K562 (cell line): ENCODE results near the gene KIAA1210. TPM values are rescaled to one million over a fixed set of nuclear protein-coding genes. Genes with fewer than 3 reads are reported as not detected.
A peak's percentile ranks its signal among the peaks of the same experiment; 100 is the strongest.

Experiments
- ATAC-seq: fragments of 200-7000 bp; cut with Tn5 transposase; 3 replicates; pipeline ENCODE4 v1.9.1; 2020; ENCODE audit warnings: moderate library complexity
- Bru-seq: library from RNA; stranded (reverse); fragments of 400-500 nt; gene quantifications from one replicate; lab custom pipeline; 2021; lab: Mats Ljungman, UMichigan
- BruChase-seq, 2 experiments: library from RNA; stranded (reverse); fragments of 400-500 nt; gene quantifications; one replicate each; lab custom pipeline; 2021; lab: Mats Ljungman, UMichigan
- BruUV-seq: library from RNA; stranded (reverse); fragments of 400-500 nt; replicated peaks from 2 replicates; lab custom pipeline; 2021; lab: Mats Ljungman, UMichigan
- CTCF ChIA-PET: fragments of 300-600 bp; formaldehyde crosslinking; extraction: SDS; loops from one replicate; lab custom pipeline; 2021; ENCODE audit warnings: low intra/inter-chr PET ratio; lab: Yijun Ruan, JAX
- POLR2A ChIA-PET: fragments of 300-600, 350-650 bp; sonication (Branson Sonifier 250); formaldehyde crosslinking; extraction: SDS; loops from one replicate; lab custom pipeline; 2021; ENCODE audit warnings: antibody characterized with exemption, inconsistent platforms; lab: Yijun Ruan, JAX
- DNase-seq, 4 experiments: peaks; one replicate each; pipeline versions ENCODE4 v3.0.0 to v3.0.0-alpha.2; 2011 to 2018; ENCODE audit warnings: low spot score in 3 of 4, mixed read lengths in 3 of 4; ENCODE audit errors: extremely low read depth in 1 of 4
- FAIRE-seq: peaks from 2 replicates; lab custom pipeline; 2011; peaks lifted over from hg19 to GRCh38; lab: Jason Lieb, UNC
- H2AFZ ChIP-seq: 2 replicates; pipeline ENCODE4 v1.6.0; 2011; ENCODE audit warnings: low read depth, low read length, control low read depth, inconsistent platforms
- H3K27ac ChIP-seq: fragments of 200-600 bp; 3 replicates; pipeline ENCODE4 v1.8.0; 2011; ENCODE audit warnings: low read depth, mild to moderate bottlenecking, control low read depth, inconsistent platforms, low read length, moderate library complexity, mixed read lengths; ENCODE audit errors: extremely low read depth
- H3K27me3 ChIP-seq, 2 experiments: fragments of 300-600 bp in 1 of 2; 2 replicates in 1 of 2; 3 replicates in 1 of 2; pipeline versions ENCODE4 v1.6.0 to v1.8.0; 2011; ENCODE audit warnings: inconsistent platforms in 2 of 2, low read length in 2 of 2, mild to moderate bottlenecking in 1 of 2, mixed read lengths in 1 of 2, moderate library complexity in 1 of 2; ENCODE audit not compliant: control insufficient read depth in 2 of 2, insufficient read depth in 2 of 2
- H3K36me3 ChIP-seq: fragments of 300-600 bp; 3 replicates; pipeline ENCODE4 v1.8.0; 2011; ENCODE audit warnings: mild to moderate bottlenecking, low read length, inconsistent platforms; ENCODE audit not compliant: control insufficient read depth, insufficient read depth
- H3K4me1 ChIP-seq, 2 experiments: fragments of 200-600 bp in 1 of 2; replicated peaks in 1 of 2; 2 replicates in 1 of 2; 3 replicates in 1 of 2; pipeline versions ENCODE4 v1.5.1 to v1.8.0; 2011; ENCODE audit warnings: inconsistent platforms in 2 of 2, low read length in 2 of 2, mild to moderate bottlenecking in 1 of 2, mixed read lengths in 1 of 2, moderate library complexity in 1 of 2; ENCODE audit not compliant: control insufficient read depth in 2 of 2, insufficient read depth in 2 of 2
- H3K4me2 ChIP-seq: 2 replicates; pipeline ENCODE4 v1.6.1; 2011; ENCODE audit warnings: low read length, control low read depth, inconsistent platforms, mixed read lengths; ENCODE audit not compliant: insufficient read depth
- H3K4me3 ChIP-seq: fragments of 200-600 bp; sonication (generic), shearing (Covaris generic); 2 replicates; pipeline ENCODE4 v1.5.1; 2016; ENCODE audit warnings: control low read depth, inconsistent platforms
- H3K79me2 ChIP-seq: fragments of 200-600 bp; 3 replicates; pipeline ENCODE4 v1.8.0; 2011; ENCODE audit warnings: low read length, inconsistent platforms; ENCODE audit not compliant: control insufficient read depth, insufficient read depth
- H3K9ac ChIP-seq, 2 experiments: 2 replicates each; pipeline versions ENCODE4 v1.6.0 to v1.6.1; 2011; ENCODE audit warnings: low read depth in 2 of 2, low read length in 2 of 2, control low read depth in 1 of 2, inconsistent platforms in 1 of 2, mild to moderate bottlenecking in 1 of 2, mixed read lengths in 1 of 2; ENCODE audit not compliant: insufficient read depth in 1 of 2
- H3K9me1 ChIP-seq: one replicate; pipeline ENCODE4 v1.6.0; 2011; ENCODE audit warnings: inconsistent platforms, mild to moderate bottlenecking, low read length, moderate library complexity; ENCODE audit not compliant: control insufficient read depth, insufficient read depth
- H3K9me3 ChIP-seq: replicated peaks from 2 replicates; pipeline ENCODE4 v1.5.1; 2011; ENCODE audit warnings: low read depth, low read length, inconsistent platforms; ENCODE audit not compliant: control insufficient read depth, insufficient read depth
- H4K20me1 ChIP-seq: replicated peaks from 2 replicates; pipeline ENCODE4 v1.6.1; 2011; ENCODE audit warnings: low read length, inconsistent platforms, mixed read lengths; ENCODE audit not compliant: control insufficient read depth, insufficient read depth
- BHLHE40 ChIP-seq: IDR thresholded peaks from 2 replicates; pipeline ENCODE4 v1.6.1; 2011; ENCODE audit warnings: low read length, improper control_type of control experiment
- CBFA2T2 ChIP-seq: fragments of 450-650 bp; conservative IDR thresholded peaks from 2 replicates; pipeline ENCODE4 v1.6.1; 2017; ENCODE audit warnings: mild to moderate bottlenecking
- CEBPB ChIP-seq: fragments of 450-650 bp; IDR thresholded peaks from 2 replicates; pipeline ENCODE4 v1.6.1; 2016; ENCODE audit warnings: missing genetic modification characterization, missing compliant biosample characterization
- MAFF ChIP-seq: IDR thresholded peaks from 2 replicates; pipeline ENCODE4 v1.6.1; 2012; ENCODE audit warnings: low read length, improper control_type of control experiment
- NONO ChIP-seq, 2 experiments: fragments of 200-400 bp in 1 of 2; fragments of 450-650 bp in 1 of 2; formaldehyde crosslinking in 1 of 2; IDR thresholded peaks; 2 replicates each; pipeline ENCODE4 v1.6.1; 2017; ENCODE audit warnings: low read depth in 2 of 2, mild to moderate bottlenecking in 2 of 2, moderate library complexity in 2 of 2, low read length in 1 of 2
- RBM17 ChIP-seq: fragments of 200-400 bp; formaldehyde crosslinking; IDR thresholded peaks from 2 replicates; pipeline ENCODE4 v1.6.1; 2017; ENCODE audit warnings: low read depth, mild to moderate bottlenecking, low read length, borderline replicate concordance
- SMARCE1 ChIP-seq: fragments of 450-650 bp; IDR thresholded peaks from 2 replicates; pipeline ENCODE4 v1.7.1; 2016; ENCODE audit warnings: mild to moderate bottlenecking
- TEAD4 ChIP-seq, 2 experiments: sonication (generic) in 1 of 2; formaldehyde crosslinking in 1 of 2; IDR thresholded peaks; 2 replicates each; pipeline versions ENCODE4 v1.6.1 to v1.8.0; 2012 to 2022; ENCODE audit warnings: borderline replicate concordance in 1 of 2, inconsistent platforms in 1 of 2, low read length in 1 of 2, mild to moderate bottlenecking in 1 of 2, missing genetic modification reagents in 1 of 2
- WHSC1 ChIP-seq: IDR thresholded peaks from one replicate; pipeline ENCODE4 v1.6.1; 2012; ENCODE audit warnings: low read length, control low read depth, inconsistent platforms
- ZFP36 ChIP-seq: fragments of 150-350 bp; IDR thresholded peaks from 2 replicates; pipeline ENCODE4 v1.6.1; 2018; ENCODE audit warnings: low read length, low read depth; ENCODE audit not compliant: partially characterized antibody
- ZNF224 ChIP-seq: sonication (generic); formaldehyde crosslinking; IDR thresholded peaks from 2 replicates; pipeline ENCODE4 v1.8.0; 2022; ENCODE audit warnings: mild to moderate bottlenecking, missing genetic modification reagents
- ZNF354B ChIP-seq: fragments of 250-450 bp; sonication (Bioruptor Pico); IDR thresholded peaks from 2 replicates; pipeline ENCODE4 v1.4.0; 2020
- WGBS: fragments of 100-300 bp; shearing (Covaris generic); methylation state at CpG from one replicate; pipeline ENCODE4 v1.1.6; 2016; ENCODE audit warnings: low coverage, mixed read lengths; ENCODE audit not compliant: insufficient coverage; ENCODE audit errors: missing lambda C conversion rate; 5-methylcytosine and 5-hydroxymethylcytosine counted together
- in situ Hi-C: fragments of 300-500 bp; cut with MboI; formaldehyde crosslinking; loops from 4 replicates; pipeline ENCODE4 v1.15.0; 2018; ENCODE audit warnings: inconsistent platforms, mixed read lengths
- intact Hi-C: fragments of 100-400 bp; cut with micrococcal nuclease; formaldehyde crosslinking; loops from 2 replicates; pipeline ENCODE4 v1.14.2; 2022
- long read RNA-seq, 3 experiments: library from polyadenylated mRNA in 2 of 3; library from RNA in 1 of 3; unstranded in 2 of 3; stranded (forward) in 1 of 3; transcript quantifications; one replicate each; pipeline ENCODE4 v2.0.0, GENCODE V29; 2019 to 2022
- polyA minus RNA-seq, 3 experiments: library from RNA; depleted of rRNA, polyadenylated mRNA; stranded (reverse); fragments of >200 nt; gene quantifications; 2 replicates each; pipeline ENCODE4 v1.2.3, GENCODE V29; 2011
- polyA plus RNA-seq, 8 experiments: library from polyadenylated mRNA; depleted of rRNA in 4 of 8; stranded (reverse) in 5 of 8; unstranded in 3 of 8; fragments of >200 nt; fragmentation: Nextera tagmentation in 2 of 8; fragmentation: Illumina TruSeq in 1 of 8; extraction: Ambion mirVana in 2 of 8; extraction: Trizol in 1 of 8; gene quantifications; 2 replicates each; pipeline versions ENCODE4 v1.2.1 to v1.2.3, GENCODE V29; 2011 to 2014; ENCODE audit warnings: inconsistent platforms in 1 of 8, missing spikeins in 1 of 8
- total RNA-seq, 7 experiments: library from RNA; depleted of rRNA in 6 of 7; stranded (reverse); fragments of >200 nt in 6 of 7; fragmentation: Illumina TruSeq in 2 of 7; extraction: Trizol in 2 of 7; gene quantifications; 2 replicates each; pipeline versions ENCODE4 v1.2.1 to v1.2.3, GENCODE V29; 2011 to 2021; ENCODE audit warnings: low replicate concordance in 1 of 7
- TF ChIP-seq, protein P1 (sequence below): IDR thresholded peaks from 2 replicates; pipeline ENCODE4 v1.6.1; 2011; ENCODE audit not compliant: insufficient read length; ENCODE audit errors: extremely low read depth
- TF ChIP-seq, protein P2 (sequence below): fragments of 200-800 bp; sonication (Bioruptor generic); IDR thresholded peaks from 2 replicates; pipeline ENCODE4 v1.6.1; 2017; ENCODE audit warnings: missing genetic modification characterization, missing compliant biosample characterization
- TF ChIP-seq, protein P3 (sequence below), 2 experiments: fragments of 450-650 bp; conservative IDR thresholded peaks; 2 replicates each; pipeline ENCODE4 v1.6.1; 2017; ENCODE audit warnings: mild to moderate bottlenecking in 2 of 2, moderate library complexity in 2 of 2

Gene KIAA1210
- total RNA-seq (2011; cell fraction: chromatin; rRNA removed; ENCODE audit: low replicate concordance): not detected in 2 replicates
- total RNA-seq (2011; cell fraction: nucleolus; rRNA removed): not detected in 2 replicates
- total RNA-seq (2011; cell fraction: nucleoplasm; rRNA removed): not detected in 2 replicates
- not detected in 2 replicates for total RNA-seq (2014; rRNA removed)
- not detected in 2 replicates for total RNA-seq (2014; rRNA removed; fragmentation: Illumina TruSeq; extraction: Trizol)
- not detected in 2 replicates for total RNA-seq (2015; rRNA removed; fragmentation: Illumina TruSeq; extraction: Trizol)
- total RNA-seq (2021): not detected in 2 replicates
- not detected in 2 replicates for polyA plus RNA-seq (2011; rRNA removed)
- not detected in 2 replicates for polyA plus RNA-seq (2011; cell fraction: cytosol; rRNA removed)
- not detected in 2 replicates for polyA plus RNA-seq (2011; cell fraction: nucleus; rRNA removed)
- polyA plus RNA-seq (2012): not detected in 2 replicates
- polyA plus RNA-seq (2014; fragmentation: Illumina TruSeq; extraction: Trizol): not detected in 2 replicates
- not detected for polyA plus RNA-seq (2014; fragmentation: Nextera tagmentation; extraction: Ambion mirVana)
- not detected in 2 replicates for polyA plus RNA-seq (2014; rRNA removed)
- polyA minus RNA-seq (2011; rRNA and poly(A)+ RNA removed): not detected in 2 replicates
- not detected in 2 replicates for polyA minus RNA-seq (2011; cell fraction: cytosol; rRNA and poly(A)+ RNA removed)
- not detected in 2 replicates for polyA minus RNA-seq (2011; cell fraction: nucleus; rRNA and poly(A)+ RNA removed)
- percentile 1 among the genes with signal in this experiment for Bru-seq, nascent RNA
- not detected for BruChase-seq, experiment 1, labeled RNA remaining after a 2-hour chase
- percentile 3 among the genes with signal in this experiment for BruChase-seq, experiment 2, labeled RNA remaining after a 6-hour chase
- long read RNA-seq, experiment 1: 0 reads
- long read RNA-seq, experiment 2: 0 reads
- long read RNA-seq, experiment 3: 0 reads

DNA sequence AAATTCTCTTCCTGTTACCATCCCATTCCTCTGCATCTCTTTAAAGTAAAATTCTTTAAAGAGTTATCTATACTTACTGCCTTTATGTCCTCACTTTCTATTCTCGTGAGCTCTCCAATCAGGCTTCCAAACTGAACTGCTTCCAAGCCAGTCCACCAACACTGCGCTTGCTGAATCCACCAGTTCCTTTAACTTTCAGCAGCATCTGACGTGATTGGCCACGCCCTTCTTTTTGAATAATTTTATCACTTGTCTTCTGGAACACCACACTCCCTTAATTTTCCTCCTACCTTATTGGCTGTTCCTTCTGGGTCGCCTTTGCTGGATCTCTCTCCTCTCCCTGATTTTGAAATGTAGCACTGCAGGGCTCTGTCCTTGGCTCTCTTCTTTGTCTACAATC, at the start of gene KIAA1210:
KIAA1210 (minus strand) TSS at position 163 of the 400 bp plus-strand sequence. CDS start 4,170 bp downstream, outside the sequence.
- no peak within 1 kb of the TSS for H2AFZ ChIP-seq
- H3K4me2 ChIP-seq: no peak within 1 kb of the TSS
- H3K27ac ChIP-seq: no peak within 1 kb of the TSS
- POLR2A ChIA-PET: no interaction called here
- H3K9me1 ChIP-seq: no peaks in the 10 kb centered on the region
- ATAC-seq: no peak
- no peaks in the 10 kb centered on the region for H3K79me2 ChIP-seq
- no peaks in the 10 kb centered on the region for H3K4me1 ChIP-seq
- intact Hi-C loops: no loop called here
- in situ Hi-C loops: loop anchor here (10.0 kb wide), 1 partner anchor 87 kb away; no protein-coding TSS in a partner anchor
- WGBS: 1% methylated on average over 5 of the region's 5 CpGs
- H3K9me3 ChIP-seq: no peaks in the 10 kb centered on the region
- H3K27me3 ChIP-seq: peaks cover 0 to 15% of the 10 kb centered on the region in 2 experiments; a peak in 3 of 5 replicates
- BruUV-seq: no TSS peak
- CTCF ChIA-PET: no interaction called here
- no peak for FAIRE-seq
- DNase-seq: no peak
- H4K20me1 ChIP-seq: no peaks in the 10 kb centered on the region
- no peaks in the 10 kb centered on the region for H3K36me3 ChIP-seq
- no peak within 1 kb of the TSS for H3K4me3 ChIP-seq
- H3K9ac ChIP-seq: no peak within 1 kb of the TSS
- no peak for TF ChIP-seq BHLHE40
- TF ChIP-seq TEAD4 (IDR thresholded peaks at IDR 0.05; ENCODE audit: low read length): no peak
- no peak for TF ChIP-seq TEAD4 (CRISPR knock-in tag; IDR thresholded peaks at IDR 0.05; ENCODE audit: borderline replicate concordance)
- TF ChIP-seq, protein P1, sequence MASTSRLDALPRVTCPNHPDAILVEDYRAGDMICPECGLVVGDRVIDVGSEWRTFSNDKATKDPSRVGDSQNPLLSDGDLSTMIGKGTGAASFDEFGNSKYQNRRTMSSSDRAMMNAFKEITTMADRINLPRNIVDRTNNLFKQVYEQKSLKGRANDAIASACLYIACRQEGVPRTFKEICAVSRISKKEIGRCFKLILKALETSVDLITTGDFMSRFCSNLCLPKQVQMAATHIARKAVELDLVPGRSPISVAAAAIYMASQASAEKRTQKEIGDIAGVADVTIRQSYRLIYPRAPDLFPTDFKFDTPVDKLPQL: no peak
- TF ChIP-seq, protein P2, sequence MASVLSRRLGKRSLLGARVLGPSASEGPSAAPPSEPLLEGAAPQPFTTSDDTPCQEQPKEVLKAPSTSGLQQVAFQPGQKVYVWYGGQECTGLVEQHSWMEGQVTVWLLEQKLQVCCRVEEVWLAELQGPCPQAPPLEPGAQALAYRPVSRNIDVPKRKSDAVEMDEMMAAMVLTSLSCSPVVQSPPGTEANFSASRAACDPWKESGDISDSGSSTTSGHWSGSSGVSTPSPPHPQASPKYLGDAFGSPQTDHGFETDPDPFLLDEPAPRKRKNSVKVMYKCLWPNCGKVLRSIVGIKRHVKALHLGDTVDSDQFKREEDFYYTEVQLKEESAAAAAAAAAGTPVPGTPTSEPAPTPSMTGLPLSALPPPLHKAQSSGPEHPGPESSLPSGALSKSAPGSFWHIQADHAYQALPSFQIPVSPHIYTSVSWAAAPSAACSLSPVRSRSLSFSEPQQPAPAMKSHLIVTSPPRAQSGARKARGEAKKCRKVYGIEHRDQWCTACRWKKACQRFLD (CRISPR knock-in tag): no peak
- TF ChIP-seq ZNF354B: no peak
- no peak for TF ChIP-seq WHSC1
- TF ChIP-seq ZFP36: no peak
- TF ChIP-seq SMARCE1: no peak
- no peak for TF ChIP-seq CBFA2T2
- TF ChIP-seq ZNF224 (CRISPR knock-in tag): no peak
- no peak for TF ChIP-seq CEBPB (tag)
- TF ChIP-seq RBM17: no peak
- TF ChIP-seq, protein P3, sequence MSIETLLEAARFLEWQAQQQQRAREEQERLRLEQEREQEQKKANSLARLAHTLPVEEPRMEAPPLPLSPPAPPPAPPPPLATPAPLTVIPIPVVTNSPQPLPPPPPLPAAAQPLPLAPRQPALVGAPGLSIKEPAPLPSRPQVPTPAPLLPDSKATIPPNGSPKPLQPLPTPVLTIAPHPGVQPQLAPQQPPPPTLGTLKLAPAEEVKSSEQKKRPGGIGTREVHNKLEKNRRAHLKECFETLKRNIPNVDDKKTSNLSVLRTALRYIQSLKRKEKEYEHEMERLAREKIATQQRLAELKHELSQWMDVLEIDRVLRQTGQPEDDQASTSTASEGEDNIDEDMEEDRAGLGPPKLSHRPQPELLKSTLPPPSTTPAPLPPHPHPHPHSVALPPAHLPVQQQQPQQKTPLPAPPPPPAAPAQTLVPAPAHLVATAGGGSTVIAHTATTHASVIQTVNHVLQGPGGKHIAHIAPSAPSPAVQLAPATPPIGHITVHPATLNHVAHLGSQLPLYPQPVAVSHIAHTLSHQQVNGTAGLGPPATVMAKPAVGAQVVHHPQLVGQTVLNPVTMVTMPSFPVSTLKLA (conservative IDR thresholded peaks at IDR 0.05): no peak
- no peak for TF ChIP-seq NONO (IDR thresholded peaks at IDR 0.05; ENCODE audit: low read depth in 2 of 2, low read length in 1 of 2)
- no peak for TF ChIP-seq MAFF
